GM21723 (cell line): ENCODE measurements around the gene FRAS1.
"Not testable (repeated sequence)": the region's sequence is repeated elsewhere in the genome, so short reads cannot be mapped to it uniquely, and the experiment has no call there.

Experiments used
- ATAC-seq: cut with Tn5 transposase; IDR thresholded peaks from one replicate; pipeline ENCODE4 v1.9.1; 2021; ENCODE audit warnings: mild to moderate bottlenecking, moderate library complexity; ENCODE audit not compliant: unreplicated experiment

FRAS1 gene

DNA sequence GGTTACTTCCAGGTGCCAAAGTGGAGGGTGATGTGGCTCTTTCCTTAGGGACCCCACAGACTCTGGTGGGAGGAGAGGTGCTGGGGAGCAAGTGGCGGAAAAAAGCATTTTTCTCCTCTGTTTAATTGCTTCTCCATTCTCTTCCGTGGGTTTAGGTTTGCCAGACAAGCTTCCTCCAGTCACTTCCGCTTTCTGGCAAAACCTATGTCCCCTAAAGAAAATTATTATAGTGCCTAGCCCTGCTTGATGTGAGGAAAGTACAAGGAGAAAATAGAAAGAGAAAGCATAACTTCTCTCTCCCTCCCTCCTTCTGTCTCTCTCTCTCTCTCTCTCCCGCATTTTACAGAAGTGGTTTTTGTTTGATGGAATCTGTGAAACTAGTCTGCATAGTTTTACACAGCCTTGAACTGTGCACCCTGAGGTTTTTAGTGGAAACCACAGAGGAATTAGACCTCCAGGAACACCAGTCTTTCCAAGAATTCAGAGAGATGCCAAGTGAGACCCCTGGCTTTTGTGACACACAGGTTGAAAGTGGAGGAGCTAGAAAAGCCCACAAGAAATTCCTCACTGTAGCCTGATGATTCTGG, 263.3 kb downstream of the FRAS1 start:
- no peak for ATAC-seq

DNA sequence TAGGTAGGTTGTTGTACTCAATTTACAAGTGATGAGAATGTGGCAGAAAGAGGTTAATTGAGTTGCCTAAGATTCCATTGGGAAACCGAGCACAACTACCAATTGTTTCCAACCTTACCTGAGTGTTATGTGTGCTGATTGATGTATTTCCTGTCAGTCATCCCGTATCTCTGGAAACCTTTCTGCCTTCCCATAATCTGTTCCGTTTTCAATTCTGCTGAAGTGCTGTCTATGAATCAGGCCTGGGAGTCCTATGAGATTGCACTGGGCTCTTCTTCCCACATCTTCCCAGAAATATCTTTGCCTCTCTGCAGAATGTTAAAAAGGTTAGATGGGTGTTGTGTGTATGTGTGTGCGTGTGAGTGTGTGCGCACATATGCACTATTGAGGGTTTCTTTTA, 264.9 kb downstream of the FRAS1 start:
- no peak for ATAC-seq

DNA sequence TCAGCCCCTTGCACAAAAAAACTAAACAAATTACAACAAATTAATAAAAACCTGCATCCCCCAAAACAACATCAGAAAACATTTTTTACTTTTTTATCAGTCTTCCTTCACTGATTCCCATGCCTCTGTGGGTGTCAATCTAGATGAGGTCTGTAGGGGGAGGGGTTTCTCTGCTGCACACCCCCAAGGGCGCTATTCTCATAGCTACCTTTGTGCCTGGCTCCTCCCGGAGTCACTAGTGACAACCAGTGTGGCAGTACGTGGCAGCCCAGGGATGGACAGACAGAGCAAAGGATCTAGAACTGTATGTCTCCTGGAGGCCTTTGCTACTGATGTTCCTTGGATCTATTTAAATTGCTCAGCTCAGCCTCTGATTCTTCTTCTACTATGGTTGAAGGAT, 266.3 kb downstream of the FRAS1 start:
- ATAC-seq = no peak

DNA sequence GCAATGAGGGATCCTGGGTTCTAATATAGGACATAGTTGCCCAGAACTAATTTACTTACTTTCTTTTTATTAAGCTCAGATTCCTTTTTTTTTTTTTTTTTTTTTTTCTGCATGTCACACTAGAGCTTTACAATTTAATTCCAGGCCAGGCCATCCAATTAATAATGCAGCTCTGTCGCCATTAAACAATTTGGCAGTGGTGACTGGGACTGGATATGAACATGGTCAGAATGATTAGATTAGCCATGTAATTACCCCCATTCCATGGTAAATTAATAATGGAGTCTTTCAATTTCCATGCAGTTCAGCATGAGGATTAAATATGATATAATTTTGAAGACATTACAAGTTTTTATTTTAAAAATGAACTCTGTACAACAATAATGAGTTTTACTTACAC, 267.5 kb downstream of the FRAS1 start:
- no peak for ATAC-seq

DNA sequence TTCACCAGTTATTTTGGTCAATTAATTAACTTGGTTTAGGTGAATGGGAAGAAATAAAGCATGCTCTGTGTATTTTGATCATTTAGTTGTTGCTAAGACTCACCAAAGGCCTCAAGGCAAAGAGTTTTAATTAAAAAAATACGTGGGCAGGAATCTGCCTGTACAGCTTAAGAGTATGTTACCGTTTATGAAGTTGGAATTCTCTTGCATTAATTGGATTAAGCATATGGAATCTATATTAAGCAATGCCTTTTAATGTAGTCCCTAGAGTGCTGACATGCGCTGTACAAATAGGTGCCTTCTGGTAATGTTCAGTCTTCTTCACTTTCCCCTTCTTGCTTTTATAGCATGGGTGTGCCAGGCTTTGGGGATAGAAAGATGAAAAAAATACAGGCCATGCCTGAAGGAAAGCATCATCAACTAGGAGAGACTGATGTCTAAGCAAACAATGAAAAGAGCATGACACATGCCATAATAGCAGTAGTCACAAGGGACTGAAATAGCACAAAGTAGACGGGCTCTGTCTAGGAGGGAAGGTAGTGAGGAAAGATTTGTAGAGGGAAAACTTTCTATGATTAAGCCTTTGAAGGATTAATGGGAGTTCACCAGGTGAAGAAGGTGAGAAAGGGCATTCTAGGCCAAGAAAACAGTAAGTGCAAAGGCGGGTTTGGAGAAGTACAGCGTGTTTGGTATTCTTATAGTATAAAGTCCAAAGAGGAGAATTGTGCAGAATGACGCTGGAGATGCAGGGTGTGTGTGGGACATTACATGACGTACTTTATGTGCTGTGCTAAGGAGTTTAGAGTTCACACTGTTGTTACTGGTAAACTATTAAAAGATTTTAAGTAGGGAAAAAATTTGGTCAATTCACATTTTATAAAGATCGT, 268.4 kb downstream of the FRAS1 start:
- no peak for ATAC-seq

DNA sequence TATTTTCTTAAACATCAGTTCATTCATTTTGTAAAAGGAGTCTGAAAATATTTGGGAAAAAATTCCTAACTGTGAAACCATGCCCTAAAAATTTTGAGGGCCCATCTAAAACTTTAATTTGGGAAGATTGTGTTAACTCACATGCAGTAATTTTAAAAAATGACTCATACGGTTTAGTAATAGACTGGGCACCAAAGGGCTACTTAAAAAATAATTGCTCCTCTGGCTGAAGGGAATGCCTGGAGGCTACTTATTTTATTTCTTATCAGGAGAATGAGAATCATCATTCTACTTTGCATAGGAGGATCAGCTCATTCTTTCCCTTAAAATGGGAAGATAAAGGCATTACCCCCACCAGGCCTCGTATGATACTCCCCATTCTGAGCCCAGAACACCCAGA, 271.5 kb downstream of the FRAS1 start:
- ATAC-seq = not testable (repeated sequence)

DNA sequence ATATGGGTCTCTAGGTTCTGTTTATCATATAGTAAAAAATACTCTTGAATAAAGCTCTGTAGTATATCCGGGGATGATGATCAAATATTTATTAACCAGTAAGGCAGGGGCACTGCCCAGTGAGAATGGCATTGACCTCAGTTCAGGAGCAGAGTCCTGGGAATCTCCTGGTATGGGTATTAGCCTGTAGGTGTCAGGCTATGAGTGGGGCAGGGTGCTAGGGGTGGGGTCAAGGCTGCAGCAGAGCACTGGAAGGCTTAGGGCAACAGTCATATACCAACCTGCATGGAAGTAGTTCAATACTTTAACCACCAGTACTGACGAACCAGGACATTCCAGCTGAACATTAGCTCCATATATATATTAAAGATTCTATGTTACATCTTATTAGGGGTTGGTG, 274.1 kb downstream of the FRAS1 start:
- ATAC-seq = no peak

DNA sequence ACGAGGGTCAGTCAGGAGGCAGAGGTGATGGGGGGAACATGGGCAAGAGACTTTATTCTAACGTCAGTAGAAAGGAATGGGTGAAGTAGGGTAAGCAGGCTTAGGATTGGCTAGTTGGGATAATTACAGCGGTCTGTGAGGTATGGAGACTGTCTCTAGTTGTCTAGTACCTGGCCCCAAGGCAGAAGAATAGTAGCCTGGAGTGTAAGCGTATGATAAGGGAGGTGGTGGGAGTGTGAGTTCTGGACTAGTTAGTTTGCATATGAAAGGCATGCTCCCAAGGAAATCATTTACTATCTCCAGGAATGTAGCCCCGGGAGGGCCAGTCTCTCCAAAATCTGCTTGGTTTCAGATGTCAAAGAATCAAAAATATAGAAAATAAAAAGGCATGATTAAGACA, 274.8 kb downstream of the FRAS1 start:
- no peak for ATAC-seq

DNA sequence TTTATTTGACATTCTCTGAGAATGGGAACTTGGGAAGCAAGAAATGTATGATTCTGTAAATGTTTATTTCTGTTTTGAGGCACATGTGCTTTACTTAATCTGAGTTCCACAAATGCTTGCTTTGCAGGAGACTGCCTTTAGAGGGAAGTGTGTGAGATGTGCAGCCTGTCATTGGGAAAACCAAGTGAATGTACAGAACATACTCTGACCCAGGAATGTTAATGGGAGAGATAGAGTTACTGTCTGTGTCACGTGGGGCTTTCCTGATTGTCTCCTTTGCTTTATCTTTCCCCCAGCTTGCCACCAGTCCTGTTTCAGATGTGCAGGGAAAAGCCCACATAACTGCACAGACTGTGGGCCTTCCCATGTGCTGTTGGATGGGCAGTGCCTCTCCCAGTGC, 275.9 kb downstream of the FRAS1 start:
- no peak for ATAC-seq

DNA sequence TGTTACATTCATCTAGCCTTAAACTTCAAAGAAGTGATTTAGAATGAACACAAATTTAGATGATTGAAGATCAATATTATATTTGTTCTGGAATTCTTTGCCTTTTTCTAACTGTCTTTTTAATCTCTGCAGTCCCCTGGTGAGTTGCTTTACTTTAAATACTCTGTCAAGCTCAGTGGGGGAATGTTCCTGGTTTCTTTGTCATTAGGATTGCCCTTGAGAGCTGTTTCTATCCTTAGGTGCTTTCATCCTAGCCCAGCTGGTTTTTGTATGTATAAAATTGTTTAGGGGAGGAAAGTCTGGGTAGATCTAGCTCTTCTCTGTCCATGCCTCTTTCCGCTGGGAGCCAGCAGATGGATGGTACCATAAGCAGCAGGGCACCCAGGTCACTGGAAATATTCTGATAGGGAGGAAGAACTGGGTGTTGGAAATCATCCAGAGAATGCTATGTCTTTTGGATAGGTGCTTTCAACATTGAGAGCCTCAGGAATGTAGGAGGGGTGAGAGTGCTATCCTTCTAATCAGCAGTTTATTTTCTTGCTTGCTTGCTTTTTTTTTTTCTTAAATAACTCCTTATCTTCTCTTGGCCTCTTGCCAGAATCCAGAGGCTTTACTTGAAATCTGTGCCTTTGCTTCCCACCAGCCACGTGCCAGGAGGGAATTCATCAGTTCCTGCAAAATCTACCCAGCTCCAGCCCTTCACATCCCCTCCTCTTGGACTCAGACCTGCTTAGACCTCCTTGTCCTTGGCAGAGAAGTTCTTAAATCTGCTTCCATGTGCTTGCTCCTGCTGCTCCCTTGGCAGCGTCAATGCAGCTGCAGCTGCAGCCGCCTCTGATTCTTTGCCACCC, 279.2 kb downstream of the FRAS1 start:
- ATAC-seq = no peak

DNA sequence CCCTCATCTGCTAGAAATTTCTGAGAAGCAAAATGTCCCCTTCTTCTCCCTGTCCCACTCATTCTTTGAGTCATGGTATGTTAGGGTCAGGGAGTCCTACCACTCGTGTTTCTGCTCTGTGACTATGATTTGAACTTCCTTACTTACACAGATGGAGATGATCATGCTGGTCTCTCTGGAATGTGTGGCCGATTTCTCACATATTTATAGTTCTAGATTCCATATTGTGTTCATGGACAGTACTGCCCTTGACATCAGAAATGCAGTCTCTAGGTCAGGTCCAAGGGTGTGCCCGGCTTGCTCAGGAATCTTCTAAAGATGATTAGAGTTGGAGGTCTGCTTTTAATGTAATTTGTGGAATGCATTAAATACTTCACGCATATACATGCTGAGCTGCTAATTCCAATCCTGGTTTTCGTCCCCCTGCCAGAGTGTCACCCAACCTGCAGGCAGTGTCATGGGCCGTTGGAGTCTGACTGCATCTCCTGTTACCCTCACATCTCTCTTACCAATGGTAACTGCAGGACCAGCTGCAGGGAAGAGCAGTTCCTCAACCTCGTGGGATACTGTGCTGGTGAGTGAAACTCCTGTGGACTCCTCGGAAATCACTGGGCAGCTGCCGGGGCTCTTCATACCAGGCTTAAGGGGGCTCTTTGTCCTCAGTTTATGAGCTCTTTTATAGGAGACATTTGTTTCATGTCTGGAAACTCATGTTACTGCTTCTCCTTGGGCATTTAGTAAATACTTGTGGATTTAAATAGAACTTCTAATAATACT, 280.3 kb downstream of the FRAS1 start:
- ATAC-seq = no peak

DNA sequence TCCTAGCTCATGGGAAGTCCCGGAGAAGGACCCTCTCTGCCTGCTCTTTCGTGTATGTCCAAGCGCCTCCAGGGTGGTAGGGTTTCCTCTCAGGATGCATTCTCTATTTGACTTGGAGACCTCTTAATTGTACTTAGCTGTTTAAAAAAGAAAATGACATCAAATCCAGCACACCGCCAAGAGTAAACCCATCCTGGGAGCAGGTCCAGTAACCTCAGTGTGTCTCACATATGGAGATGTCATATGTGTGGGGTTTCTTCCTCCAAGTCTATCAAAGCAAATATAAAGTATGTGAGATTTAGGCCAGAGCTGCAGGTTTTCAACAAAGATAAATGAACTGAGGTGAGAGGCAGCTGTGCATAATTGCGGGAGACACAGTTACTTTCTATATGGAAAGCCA, 285.0 kb downstream of the FRAS1 start:
- no peak for ATAC-seq

DNA sequence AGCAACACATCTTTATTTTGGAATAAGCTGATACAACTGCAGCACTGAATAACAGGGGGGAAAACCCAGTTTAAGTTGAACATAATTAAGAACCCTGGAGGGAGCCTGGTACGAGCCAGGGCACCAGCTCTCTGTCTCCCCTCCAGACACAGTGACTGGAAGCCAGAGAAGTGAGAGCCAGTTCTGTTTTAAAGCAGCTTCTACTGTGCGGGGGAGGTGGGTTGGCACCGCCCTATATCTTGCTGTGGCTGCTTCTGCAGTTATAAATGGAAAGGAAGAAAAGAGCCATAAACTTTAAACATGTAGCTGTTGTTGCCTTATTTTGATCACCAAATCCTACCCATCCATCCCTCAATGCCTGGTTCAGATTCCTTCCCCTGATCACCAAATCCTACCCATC, 286.6 kb downstream of the FRAS1 start:
- ATAC-seq = no peak

DNA sequence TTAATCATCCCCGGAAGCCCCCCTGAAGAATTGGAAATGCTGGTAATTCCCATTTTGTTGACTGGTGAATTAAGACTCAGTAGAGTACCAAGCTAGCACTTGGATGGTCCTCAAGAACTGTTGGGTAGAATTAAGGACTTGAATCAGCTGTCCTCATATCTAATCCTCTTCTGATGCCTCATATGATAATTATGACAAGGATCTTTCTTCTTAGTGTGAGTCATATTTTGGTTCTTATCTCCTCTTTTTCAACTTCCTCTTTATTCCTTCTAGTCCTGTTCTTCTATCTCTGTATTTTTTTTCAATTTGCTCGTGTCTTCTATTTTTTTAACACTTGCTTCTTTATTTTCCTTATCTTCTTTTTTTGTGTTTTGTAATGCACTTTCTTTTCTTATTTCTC, 288.1 kb downstream of the FRAS1 start:
- ATAC-seq = no peak

DNA sequence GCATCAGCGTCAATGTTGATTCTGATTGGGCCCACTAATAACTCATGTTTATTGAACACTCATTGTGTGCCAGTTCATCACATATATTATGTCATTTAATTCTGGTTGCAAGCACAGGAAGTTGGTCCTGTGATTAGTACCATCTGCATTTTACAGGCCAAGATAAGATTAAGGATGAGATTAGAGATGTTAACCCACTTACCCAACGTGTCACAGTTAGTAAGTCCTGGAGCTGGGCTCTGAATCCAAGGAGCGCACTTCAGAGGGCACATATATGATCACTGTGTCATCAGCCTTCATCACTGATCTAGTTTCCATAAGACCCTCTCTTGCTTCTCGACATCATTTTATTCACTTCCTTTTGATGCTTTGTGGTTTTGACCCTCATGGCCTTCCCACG, 289.1 kb downstream of the FRAS1 start:
- ATAC-seq = no peak

DNA sequence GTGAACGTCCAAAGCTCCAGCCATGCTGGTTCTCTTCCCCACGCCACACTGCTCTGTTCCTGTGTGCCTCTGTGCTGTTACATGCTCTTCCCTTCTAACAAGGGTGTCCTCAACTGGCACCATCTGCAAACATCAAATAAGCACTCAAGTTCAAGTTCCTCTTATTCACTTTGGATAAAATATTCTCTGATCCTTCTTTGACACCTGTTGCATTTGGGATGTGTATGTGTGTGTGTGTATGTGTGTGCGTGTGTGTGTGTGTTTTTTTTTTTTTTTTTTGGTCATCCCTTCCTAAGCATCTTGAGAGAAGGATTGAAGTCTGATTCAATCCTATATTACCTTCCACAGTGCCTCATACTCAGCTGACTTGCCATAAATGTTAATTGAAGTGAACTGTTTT, 290.4 kb downstream of the FRAS1 start:
- ATAC-seq = no peak

DNA sequence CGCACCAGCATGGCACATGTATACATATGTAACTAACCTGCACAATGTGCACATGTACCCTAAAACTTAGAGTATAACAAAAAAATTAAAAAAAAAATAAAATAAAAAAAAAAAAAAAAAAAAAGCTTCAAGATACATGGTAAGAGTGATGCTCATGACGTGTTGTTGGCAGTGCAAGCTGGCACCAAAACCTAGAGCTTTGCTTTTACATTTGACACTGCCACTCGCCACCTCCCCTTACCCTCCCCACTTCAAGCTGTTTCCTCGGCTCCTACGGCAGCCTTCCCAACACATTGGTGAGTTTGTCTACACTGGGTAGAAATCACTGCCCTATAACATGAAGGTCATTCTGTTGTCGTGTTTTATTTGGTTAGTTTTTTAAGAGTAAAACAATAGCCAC, 296.8 kb downstream of the FRAS1 start:
- no peak for ATAC-seq

DNA sequence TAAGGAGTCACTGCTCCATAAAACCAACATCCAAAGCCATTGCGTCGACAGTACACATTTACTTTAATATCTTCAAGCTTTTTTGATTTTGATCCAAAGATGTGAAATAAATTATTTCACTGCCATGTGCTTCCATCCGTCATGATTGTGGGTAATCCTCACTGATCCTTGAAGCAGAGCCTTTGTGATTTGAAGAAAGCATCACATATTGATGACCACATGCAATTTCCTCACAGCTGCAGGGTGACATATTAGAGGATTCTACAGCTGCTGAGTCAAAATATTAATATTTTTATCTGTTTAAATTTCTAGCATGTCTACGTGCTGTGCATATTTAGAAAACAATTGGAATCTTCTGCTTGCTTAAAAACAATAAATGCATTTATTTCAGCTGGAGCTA, 297.7 kb downstream of the FRAS1 start:
- no peak for ATAC-seq

DNA sequence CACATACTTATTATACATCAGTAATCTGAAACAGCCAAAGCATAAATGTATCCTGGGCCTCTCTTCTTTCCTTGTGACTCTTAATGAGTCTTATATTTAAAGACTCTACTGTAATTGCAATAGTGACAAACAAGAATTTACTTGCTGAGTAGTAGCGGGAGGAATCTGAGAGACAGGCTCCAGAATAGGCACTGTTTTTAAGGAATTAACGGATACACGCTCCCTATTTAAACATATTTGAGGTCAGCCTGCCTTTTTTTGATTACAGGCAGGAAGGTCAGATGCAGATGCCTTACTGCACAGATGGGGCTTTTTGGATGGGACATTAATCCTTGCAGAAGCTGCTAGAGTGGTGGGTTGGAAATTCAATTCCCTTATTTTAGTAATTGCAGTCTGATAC, 298.2 kb downstream of the FRAS1 start:
- no peak for ATAC-seq

DNA sequence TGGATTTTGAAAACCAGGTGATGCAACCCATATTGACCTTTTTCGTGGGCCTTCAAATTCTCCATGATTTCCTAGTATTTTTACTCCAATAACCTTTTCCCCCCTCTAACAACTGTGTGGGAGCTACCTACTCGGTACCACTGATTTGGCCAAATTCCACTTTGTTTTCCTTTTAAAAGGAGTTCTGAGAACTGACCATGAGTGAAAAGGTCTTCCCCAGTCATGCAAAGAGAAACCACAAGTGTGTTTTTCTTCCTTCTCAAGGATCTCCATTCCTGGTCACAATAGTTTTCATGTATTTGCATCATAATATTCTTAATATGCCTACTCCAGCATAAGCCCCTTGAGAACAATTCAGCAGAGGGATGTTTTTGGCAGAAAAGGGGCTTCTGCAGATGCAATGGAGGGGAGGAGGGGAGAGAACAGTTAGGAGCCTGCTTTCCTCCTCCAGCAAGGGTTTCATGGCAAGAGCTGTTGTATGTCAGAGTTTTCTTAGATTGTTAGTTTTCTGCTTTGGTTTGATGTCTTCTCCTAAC, 299.2 kb downstream of the FRAS1 start:
- ATAC-seq = no peak

DNA sequence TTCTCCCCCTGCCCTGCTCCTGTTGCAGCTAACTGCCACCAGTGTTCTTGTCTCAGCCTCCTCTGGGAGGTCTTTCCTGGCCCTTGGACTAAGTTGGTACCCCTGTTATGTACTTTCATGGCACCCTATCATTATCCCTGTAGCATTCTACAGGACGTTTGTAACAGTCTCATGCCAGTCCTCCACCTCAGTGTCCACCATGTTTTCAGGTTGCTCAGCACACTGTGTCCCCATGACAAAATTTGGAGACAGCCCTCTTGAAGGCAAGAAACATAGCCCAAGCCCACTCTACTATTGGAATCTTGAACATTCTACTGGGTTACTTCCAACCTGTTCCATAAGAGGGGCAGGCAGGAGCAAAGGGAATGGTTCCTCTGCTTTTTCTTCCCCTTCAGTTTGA, 300.0 kb downstream of the FRAS1 start:
- ATAC-seq = no peak
